ENCODE data around the gene CFAP65.

GRCh38 chr2:219038600-219038999 lies 2.7 kb downstream of the CFAP65 start:
- TF ChIP-seq SP1 (CRISPR knock-in tag; conservative IDR thresholded peaks at IDR 0.05) (no peak), CTCF (IDR thresholded peaks at IDR 0.05) (no peak), E2F5 (CRISPR knock-in tag; IDR thresholded peaks at IDR 0.05) (no peak), CBFB (CRISPR knock-in tag; IDR thresholded peaks at IDR 0.05; ENCODE audit: low read depth) (no peak), SOX15 (CRISPR knock-in tag; IDR thresholded peaks at IDR 0.05) (no peak), FOXK1 (CRISPR knock-in tag; IDR thresholded peaks at IDR 0.05) (no peak), ZNF512 (CRISPR knock-in tag; IDR thresholded peaks at IDR 0.05; ENCODE audit: borderline replicate concordance) (no peak)
